ENCODE results near the gene ADAM8.

Gene ADAM8

DNA sequence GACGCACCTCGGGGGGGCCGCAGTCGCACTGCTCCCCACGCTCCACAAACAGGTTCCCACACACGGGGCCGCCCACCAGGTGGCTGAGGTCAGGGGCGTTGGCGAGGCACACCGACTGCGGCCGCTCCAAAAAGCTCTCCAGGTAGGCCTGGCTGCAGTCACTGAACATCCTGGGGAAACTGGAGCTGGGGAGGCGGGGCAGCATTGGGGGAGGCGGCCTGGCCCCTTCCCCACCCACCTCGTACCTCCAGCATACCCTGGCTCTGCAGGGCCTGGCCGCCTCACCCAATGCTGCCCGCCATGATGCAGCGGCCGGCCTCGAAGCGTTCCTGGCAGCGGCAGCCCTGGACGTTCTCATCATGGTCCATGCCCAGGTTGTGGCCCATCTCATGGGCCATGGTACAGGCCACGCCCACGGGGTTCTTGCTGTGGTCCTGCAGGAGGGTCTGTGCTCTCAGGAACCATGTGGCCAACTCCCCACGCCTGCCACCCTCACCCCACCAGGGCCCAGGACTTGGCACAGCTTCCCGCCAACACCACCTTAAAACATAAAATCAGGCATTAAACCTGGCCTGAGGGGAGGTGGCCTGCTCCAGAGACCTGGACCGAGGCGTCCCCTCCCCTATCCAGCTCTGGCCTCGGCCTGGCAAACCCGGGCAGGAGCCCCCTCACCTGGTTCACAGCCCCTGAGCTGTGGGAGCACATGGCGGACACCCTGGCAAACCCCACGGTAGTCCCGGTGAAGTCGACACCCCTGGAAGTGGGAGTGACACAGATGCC, 5.0 kb downstream of the ADAM8 start:
- DNase-seq (ENCODE audit: extremely low read depth, low read depth) = no peak

DNA sequence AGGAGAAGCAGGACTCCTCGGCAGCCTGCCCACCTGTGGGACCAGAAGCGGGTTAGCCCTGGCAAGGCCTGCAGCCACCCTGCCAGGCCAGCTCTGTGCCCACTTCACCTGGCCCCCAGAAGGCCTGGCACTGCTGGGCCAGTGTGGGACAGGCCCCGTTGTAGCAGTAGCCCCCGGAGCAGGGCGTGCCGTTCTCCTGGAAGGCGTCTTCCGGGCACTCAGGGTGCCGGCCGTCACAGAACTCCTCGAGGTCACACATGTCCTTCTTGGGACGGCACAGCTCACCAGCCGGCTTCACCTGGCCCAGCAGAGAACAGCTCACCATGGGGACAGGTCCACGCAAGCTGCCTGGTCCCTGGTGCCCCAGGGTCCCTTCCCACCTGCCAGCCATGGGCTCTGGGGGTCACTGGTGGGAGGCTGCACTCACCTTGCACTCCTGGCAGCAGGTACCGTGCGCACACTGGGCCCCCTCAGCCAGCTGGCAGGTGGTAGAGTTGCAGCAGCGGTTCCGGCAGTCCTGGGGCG, 5.8 kb downstream of the ADAM8 start:
- TF ChIP-seq, protein P1, sequence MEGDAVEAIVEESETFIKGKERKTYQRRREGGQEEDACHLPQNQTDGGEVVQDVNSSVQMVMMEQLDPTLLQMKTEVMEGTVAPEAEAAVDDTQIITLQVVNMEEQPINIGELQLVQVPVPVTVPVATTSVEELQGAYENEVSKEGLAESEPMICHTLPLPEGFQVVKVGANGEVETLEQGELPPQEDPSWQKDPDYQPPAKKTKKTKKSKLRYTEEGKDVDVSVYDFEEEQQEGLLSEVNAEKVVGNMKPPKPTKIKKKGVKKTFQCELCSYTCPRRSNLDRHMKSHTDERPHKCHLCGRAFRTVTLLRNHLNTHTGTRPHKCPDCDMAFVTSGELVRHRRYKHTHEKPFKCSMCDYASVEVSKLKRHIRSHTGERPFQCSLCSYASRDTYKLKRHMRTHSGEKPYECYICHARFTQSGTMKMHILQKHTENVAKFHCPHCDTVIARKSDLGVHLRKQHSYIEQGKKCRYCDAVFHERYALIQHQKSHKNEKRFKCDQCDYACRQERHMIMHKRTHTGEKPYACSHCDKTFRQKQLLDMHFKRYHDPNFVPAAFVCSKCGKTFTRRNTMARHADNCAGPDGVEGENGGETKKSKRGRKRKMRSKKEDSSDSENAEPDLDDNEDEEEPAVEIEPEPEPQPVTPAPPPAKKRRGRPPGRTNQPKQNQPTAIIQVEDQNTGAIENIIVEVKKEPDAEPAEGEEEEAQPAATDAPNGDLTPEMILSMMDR (IDR thresholded peaks at IDR 0.05; ENCODE audit: low read depth, low read length) = no peak
- DNase-seq (ENCODE audit: extremely low read depth, low read depth) = no peak

More for the DNA sequence above, 5.0 kb downstream of the ADAM8 start:
- TF ChIP-seq, protein P1 (IDR thresholded peaks at IDR 0.05; ENCODE audit: low read depth, low read length) = no peak

DNA sequence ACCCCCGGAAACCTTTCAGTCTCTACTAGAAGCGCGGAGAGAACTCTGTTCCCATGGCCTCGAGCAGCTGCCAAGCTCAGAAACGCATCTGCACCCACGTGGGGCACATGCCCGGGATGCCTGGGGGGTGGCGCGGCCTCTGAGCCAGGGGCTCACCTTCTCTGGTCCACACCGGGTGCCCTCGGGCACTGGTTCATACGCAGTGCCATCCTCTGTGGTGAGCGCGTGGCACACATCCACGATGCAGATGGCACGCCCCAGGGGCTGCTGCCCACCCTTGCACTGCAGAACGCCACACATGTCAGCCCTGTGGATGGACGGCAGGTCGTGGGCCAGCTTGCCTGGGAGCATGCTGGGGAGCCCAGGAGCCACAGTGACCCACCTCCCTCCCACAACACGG, 6.5 kb downstream of the ADAM8 start:
- TF ChIP-seq, protein P1 (IDR thresholded peaks at IDR 0.05; ENCODE audit: low read depth, low read length) = no peak
- no peak for DNase-seq (ENCODE audit: extremely low read depth, low read depth)

DNA sequence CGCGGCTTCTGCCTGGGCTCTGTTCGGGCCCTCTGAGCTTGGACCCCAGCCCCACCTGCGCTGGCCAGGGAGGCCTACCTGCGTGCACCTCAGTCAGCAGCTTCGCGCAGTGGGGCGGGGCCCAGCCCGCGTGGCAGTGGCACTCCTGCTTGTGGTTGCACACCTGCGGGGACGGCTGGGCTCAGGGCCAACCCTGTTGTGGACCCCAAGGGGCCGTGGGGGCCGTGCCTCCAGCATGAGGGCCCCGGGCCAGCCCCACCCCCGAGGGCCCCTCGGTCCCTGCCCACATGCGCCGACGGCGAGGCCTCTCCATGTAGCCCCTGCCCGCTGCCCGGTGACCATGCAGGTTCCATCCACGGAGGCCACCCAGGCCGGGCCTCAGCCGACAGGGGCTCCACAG, 7.3 kb downstream of the ADAM8 start:
- no peak for DNase-seq (ENCODE audit: extremely low read depth, low read depth)
- TF ChIP-seq, protein P1 (IDR thresholded peaks at IDR 0.05; ENCODE audit: low read depth, low read length) = no peak

DNA sequence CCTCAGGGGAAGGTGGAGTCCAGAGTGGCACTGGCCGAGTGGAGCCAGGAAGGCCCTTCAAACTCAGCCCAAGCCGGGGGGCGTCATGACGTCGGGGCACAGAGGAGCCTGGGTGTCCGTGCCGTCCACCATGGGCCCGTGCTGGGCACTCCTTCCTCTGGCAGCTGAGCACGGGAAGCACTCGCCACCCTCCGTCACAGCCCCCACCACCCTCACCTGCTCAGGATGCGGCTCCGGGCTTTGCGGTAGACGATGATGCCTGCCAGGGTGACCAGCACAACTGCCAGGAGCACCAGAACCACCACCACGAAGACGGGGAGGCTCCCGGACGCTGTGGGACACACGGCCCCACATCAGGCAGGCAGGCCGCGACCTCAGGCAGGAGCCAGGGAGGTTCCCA, 8.1 kb downstream of the ADAM8 start:
- DNase-seq (ENCODE audit: extremely low read depth, low read depth) = no peak
- TF ChIP-seq, protein P1 (IDR thresholded peaks at IDR 0.05; ENCODE audit: low read depth, low read length) = no peak

DNA sequence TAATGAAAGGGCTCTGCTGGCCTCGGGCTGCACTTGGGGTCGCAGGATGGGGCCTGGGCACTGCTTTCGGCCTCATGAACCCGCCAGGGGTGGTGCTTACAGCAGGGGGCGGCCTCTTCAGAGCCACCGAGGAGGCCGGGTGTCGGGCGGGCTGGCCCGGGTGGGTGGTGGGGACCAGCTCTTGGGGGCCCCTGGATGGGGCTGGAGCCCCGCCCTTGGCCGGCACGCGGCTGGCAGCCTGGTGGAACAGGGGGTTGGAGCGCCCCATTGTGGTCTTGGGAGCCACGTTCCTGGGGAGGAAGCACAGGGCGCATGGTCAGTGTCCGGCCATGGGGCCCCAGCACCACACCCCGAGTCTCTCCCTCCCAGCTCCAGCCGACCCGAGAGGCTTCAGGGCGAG, 8.8 kb downstream of the ADAM8 start:
- TF ChIP-seq, protein P1 (IDR thresholded peaks at IDR 0.05; ENCODE audit: low read depth, low read length) = no peak
- DNase-seq (ENCODE audit: extremely low read depth, low read depth) = no peak

DNA sequence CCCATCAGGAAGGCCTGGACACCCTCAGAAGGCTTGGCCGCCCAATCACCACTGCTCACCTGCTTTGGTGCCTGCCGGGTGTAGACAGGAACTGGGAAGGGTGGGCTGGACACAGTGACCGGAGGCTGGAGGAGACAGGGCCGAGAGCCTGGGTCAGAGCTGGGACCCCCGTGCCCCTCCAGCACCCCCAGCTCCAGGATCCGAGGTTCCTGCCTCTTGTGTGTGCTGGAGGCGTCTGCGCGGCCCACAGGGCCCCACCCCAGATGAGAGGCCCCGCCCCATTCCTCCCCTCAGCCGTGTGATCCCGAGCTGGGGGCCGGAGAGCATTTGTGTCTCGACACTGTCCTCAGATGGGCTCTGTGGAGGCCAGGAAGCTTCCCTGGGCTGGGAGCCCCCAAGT, 9.4 kb downstream of the ADAM8 start:
- TF ChIP-seq, protein P1 (IDR thresholded peaks at IDR 0.05; ENCODE audit: low read depth, low read length) = no peak
- no peak for DNase-seq (ENCODE audit: extremely low read depth, low read depth)
